Naive B cell (primary cell): ENCODE measurements around the gene CFAP119. TPM values are rescaled to one million over a fixed set of nuclear protein-coding genes. Genes with fewer than 3 reads are reported as not detected.
A peak's percentile ranks its signal among the peaks of the same experiment; 100 is the strongest.

Experiments used
- ATAC-seq, 2 donors: fragments of 150-1000 bp; cut with Tn5 transposase; 2 replicates each; pipeline ENCODE4 v1.10.0; 2021; ENCODE audit warnings: low read depth in 2 of 2, mild to moderate bottlenecking in 2 of 2, moderate library complexity in 2 of 2
- DNase-seq: peaks from one replicate; pipeline ENCODE4 v3.0.0; 2022
- H3K27ac Mint-ChIP-seq, 6 donors: one replicate each; pipeline ENCODE4 v1.8.0; 2020 to 2022; ENCODE audit warnings: mild to moderate bottlenecking in 6 of 6, mixed read lengths in 6 of 6, moderate library complexity in 5 of 6, inconsistent platforms in 2 of 6
- H3K27me3 Mint-ChIP-seq, 3 donors: one replicate each; pipeline ENCODE4 v1.8.0; 2021 to 2022; ENCODE audit warnings: mixed read lengths in 3 of 3, mild to moderate bottlenecking in 1 of 3
- H3K36me3 Mint-ChIP-seq, 2 donors: one replicate each; pipeline ENCODE4 v1.8.0; 2020 to 2022; ENCODE audit warnings: mixed read lengths in 2 of 2, inconsistent platforms in 1 of 2, mild to moderate bottlenecking in 1 of 2
- H3K4me1 Mint-ChIP-seq, 3 donors: one replicate each; pipeline ENCODE4 v1.8.0; 2020 to 2022; ENCODE audit warnings: mixed read lengths in 3 of 3, inconsistent platforms in 1 of 3, mild to moderate bottlenecking in 1 of 3, moderate library complexity in 1 of 3
- H3K4me3 Mint-ChIP-seq, 8 donors: one replicate each; pipeline ENCODE4 v1.8.0; 2020 to 2022; ENCODE audit warnings: mild to moderate bottlenecking in 8 of 8, mixed read lengths in 8 of 8, moderate library complexity in 8 of 8, inconsistent platforms in 2 of 8
- H3K9me3 Mint-ChIP-seq, 7 donors: one replicate each; pipeline ENCODE4 v1.8.0; 2020 to 2022; ENCODE audit warnings: mixed read lengths in 7 of 7, mild to moderate bottlenecking in 5 of 7, inconsistent platforms in 2 of 7, moderate library complexity in 1 of 7
- polyA plus RNA-seq, 6 donors: library from polyadenylated mRNA; unstranded; fragments of 300-500 nt; fragmentation: Illumina TruSeq; gene quantifications; one replicate each; pipeline ENCODE4 v1.2.3, GENCODE V29; 2021; ENCODE audit warnings: low read depth in 6 of 6

CFAP119 gene
- polyA plus RNA-seq, 6 donors from 2014 or later: 0.16 to 0.88 (median 0.62) TPM

DNA sequence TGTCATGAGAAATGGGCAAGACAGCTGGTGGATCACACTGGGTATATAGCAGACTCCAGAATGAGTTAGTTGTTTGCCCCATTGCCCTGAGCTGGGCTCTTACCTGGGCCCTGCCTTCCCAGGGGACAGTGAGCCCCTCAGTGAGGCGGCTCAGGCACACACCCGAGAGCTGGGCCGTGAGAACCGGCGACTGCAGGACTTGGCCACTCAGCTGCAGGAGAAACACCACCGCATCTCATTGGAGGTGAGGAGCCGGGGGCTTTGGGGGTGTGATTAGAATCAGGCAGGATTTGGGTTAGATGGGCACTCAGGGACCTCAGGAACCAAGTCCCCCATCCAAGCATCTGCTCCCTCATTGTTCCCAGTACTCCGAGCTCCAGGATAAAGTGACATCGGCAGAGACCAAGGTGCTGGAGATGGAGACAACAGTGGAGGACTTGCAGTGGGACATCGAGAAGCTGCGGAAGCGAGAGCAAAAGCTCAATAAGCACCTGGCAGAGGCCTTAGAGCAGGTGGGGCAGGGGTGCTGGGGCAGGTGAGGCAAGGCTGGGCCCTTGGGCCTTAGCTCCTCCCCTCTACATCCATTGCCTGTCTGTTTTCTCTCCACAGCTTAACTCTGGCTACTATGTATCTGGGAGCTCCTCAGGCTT lies 3.1 kb upstream of the CFAP119 start:
- Mint-ChIP-seq H3K4me3 (peak overlapping the region in 3 of 8 donors; percentile 30 to 77 (median 44)), H3K27me3 (no peaks in the 10 kb centered on the region), H3K27ac (peak overlapping the region in 1 of 6 donors; percentile 72), H3K9me3 (no peaks in the 10 kb centered on the region), H3K4me1 (peaks cover 26 to 32% (median 28%) of the 10 kb centered on the region in 3 donors), H3K36me3 (peaks cover 17% of the 10 kb centered on the region in 2 donors)
- no peak for DNase-seq
- no peak for ATAC-seq

DNA sequence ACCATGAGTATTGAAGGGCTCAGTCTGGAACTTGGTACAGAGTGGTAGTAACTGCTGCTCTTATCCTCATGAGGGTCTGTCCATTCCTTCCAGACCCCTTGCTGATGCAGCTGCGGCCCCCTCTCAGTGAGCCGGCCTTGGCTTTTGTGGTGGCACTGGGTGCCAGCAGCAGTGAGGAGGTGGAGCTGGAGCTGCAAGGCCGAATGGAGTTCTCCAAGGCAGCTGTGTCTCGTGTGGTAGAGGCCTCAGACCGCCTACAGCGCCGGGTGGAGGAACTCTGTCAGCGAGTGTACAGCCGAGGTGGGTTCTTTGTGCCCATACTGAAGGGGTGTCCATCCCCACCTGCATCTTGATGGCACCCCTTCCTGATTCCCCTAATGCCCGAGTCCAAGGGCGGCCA lies 2.2 kb upstream of the CFAP119 start:
- no peak for ATAC-seq
- peaks cover 29 to 34% (median 33%) of the 10 kb centered on the region in 3 donors for H3K4me1 Mint-ChIP-seq
- H3K36me3 Mint-ChIP-seq: peaks cover 16 to 17% of the 10 kb centered on the region in 2 donors
- H3K27me3 Mint-ChIP-seq: no peaks in the 10 kb centered on the region
- H3K27ac Mint-ChIP-seq: no peak overlapping the region
- no peak for DNase-seq
- no peaks in the 10 kb centered on the region for H3K9me3 Mint-ChIP-seq
- H3K4me3 Mint-ChIP-seq: peak overlapping the region in 6 of 8 donors; percentile 44 to 98 (median 95)

DNA sequence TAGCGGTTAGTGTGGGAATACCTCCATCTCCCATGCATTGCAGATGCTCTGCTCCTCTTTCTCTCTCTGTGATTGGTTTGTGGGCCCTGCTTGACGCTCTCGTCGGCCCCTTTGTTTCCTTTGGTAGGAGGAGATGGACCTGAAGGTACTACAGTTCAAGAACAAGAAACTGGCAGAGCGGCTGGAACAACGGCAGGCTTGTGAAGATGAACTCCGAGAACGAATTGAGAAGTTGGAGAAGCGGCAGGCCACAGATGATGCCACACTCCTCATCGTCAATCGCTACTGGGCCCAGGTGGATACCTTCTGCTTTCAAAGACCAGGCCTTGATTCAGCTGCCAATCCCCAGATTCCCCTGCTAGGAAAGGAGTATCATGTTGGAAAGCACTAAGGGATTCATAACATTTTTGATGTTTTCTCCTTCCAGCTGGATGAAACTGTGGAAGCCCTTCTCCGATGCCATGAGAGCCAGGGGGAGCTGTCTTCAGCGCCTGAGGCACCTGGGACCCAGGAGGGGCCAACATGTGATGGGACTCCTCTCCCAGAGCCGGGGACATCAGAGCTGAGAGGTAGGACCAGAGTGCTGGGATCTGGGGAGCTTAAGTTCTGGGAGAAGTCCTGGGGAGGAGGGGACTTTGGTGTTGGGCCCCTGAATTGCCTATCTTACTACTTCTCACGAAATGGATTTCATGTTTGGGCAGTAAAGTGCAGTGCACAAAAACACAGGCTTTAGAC lies 1.3 kb upstream of the CFAP119 start:
- Mint-ChIP-seq H3K27ac (peak overlapping the region in 4 of 6 donors; percentile 91 to 98 (median 96)), H3K27me3 (no peaks in the 10 kb centered on the region), H3K9me3 (no peaks in the 10 kb centered on the region), H3K36me3 (peaks cover 8 to 9% of the 10 kb centered on the region in 2 donors), H3K4me1 (peaks cover 29 to 41% (median 38%) of the 10 kb centered on the region in 3 donors), H3K4me3 (peak overlapping the region; percentile 93 to 98 (median 98))
- DNase-seq: no peak
- ATAC-seq: no peak

DNA sequence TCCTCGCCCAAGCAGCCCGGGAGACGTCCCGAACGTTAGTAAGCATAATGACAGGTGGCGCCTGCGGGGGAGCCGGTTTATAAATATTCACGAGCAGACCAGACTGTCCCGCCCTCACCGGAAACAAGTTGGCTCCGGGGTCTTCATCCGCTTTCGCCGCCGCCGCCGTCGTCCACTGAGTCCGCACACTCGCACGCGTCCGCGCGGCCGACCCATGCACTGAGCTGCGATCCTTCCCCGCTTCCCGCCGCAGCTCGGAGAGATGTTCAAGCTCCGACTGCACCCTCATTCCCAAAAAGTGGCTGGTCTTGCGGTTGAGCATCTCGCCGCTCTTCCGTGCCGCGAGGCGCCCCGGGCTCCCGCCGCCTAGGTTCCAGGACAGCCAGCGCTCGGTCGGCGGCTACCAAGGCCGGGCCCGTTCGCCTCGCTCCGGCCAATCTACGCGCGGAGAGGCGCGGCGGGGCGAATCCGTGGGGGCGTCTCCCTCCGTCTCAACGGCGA lies 385 bp downstream of the CFAP119 start:
- Mint-ChIP-seq H3K27ac (peak overlapping the region; percentile 90 to 99 (median 96)), H3K27me3 (no peaks in the 10 kb centered on the region), H3K36me3 (peaks cover 0 to 4% of the 10 kb centered on the region in 2 donors), H3K4me3 (peak overlapping the region; percentile 93 to 98 (median 98)), H3K4me1 (peaks cover 29 to 41% (median 38%) of the 10 kb centered on the region in 3 donors), H3K9me3 (no peaks in the 10 kb centered on the region)
- DNase-seq: peak; percentile 63
- ATAC-seq: peak; percentile 46 to 57

DNA sequence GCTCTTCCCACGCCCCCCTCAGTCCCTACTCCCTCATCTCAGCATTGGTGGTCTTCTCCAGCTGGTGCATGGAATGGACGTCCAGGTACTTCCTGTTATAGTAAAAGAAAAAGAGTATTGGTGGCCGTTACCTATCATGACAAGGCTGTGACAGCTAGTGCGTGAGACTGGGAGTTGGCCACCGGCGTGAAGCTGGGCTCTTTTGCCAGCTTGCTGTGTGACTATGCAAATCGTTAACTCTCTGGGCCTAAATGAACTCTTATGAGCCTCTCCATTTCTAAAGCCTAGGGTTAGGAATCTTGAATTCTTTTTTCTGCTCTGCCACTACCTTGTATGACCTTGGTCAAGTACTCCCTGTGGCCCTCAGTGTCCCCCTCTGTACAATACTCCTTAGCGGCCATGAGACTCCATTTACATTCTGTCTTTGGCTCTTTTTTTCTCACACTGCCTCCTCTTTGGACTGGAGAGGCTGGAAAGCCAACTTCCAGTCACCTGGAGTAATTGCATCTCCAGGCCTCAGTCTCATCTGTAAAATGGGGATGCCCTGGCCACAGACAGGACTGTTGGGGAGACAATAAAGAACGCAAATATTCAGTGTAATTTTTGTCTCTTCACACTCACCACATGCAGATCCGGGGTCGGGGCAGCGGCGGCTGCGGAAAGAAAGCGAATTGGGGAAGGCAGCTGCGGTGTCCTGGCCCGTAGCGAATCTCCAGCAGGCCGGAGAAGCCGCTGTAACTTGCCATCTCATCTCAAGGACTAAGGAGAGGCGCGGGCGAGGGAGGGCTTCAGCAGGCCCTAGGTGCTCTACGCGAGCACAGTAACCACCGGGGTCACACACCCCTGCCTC lies 1.1 kb downstream of the CFAP119 start:
- DNase-seq (no peak), ATAC-seq (no peak)
- peak overlapping the region; percentile 93 to 98 (median 98) for H3K4me3 Mint-ChIP-seq
- H3K27me3 Mint-ChIP-seq: no peaks in the 10 kb centered on the region
- peak overlapping the region; percentile 60 to 99 (median 94) for H3K27ac Mint-ChIP-seq
- peaks cover 29 to 41% (median 38%) of the 10 kb centered on the region in 3 donors for H3K4me1 Mint-ChIP-seq
- H3K9me3 Mint-ChIP-seq: no peaks in the 10 kb centered on the region
- H3K36me3 Mint-ChIP-seq: peaks cover 0 to 4% of the 10 kb centered on the region in 2 donors

DNA sequence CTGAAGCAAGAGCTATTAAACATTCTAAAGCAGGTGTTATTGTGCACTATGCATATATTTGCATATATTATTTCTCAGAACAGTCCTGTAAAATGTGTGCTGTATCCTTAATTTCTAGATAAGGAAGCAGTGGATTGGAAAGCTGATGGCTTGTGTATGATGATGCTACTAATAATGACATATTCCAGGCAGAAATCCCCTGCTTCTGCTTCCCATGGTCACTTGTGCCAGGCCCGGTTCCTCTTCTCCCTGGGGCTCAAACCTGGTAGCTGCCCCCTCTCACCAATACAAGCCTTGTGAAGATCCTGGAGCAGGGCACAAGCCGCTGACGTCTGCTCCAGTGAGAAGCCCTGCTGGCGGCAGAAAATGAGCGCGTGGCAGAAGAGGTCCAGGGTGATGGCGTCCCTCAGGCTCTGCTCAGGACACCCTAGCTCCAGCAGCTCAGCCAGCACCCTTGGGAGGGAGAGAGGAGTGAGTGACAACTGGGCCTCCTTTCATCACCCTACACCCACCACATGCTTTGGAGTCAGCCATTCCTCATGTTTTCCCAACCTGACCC lies 1.8 kb downstream of the CFAP119 start:
- Mint-ChIP-seq H3K4me3 (peak overlapping the region in 5 of 8 donors; percentile 6 to 98 (median 93)), H3K4me1 (peaks cover 26 to 41% (median 38%) of the 10 kb centered on the region in 3 donors), H3K27ac (peak overlapping the region in 1 of 6 donors; percentile 90), H3K27me3 (no peaks in the 10 kb centered on the region), H3K9me3 (no peaks in the 10 kb centered on the region), H3K36me3 (no peaks in the 10 kb centered on the region)
- DNase-seq (no peak), ATAC-seq (no peak)

DNA sequence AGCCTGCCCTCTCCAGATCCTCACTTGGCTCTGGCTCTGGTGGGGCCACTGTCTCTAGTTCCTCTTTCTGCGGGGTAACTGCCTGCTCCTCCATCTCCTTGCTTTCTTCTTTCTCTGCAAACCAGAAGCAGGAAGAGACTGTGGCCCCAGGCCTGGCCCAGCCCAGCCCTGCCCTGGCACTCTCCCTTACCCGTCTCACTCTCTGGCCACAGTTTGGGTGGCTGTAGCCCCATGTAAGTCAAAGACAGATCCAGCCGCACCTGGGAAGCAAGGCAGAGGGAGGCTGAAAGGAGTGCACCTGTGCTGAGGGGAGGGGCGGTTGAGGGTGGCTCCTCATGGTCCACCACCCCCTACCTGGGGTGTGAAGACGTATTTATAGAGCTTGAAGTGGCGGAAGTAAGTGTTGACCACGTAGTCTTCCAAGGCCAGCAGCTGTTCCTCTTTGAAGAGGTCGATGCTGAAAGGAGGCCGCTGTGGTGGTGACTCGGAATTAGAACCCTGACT lies 2.8 kb downstream of the CFAP119 start:
- Mint-ChIP-seq H3K36me3 (no peaks in the 10 kb centered on the region), H3K4me3 (peak overlapping the region in 4 of 8 donors; percentile 12 to 98 (median 60)), H3K9me3 (no peaks in the 10 kb centered on the region), H3K27ac (peak overlapping the region in 3 of 6 donors; percentile 17 to 85 (median 76)), H3K4me1 (peaks cover 26 to 41% (median 38%) of the 10 kb centered on the region in 3 donors), H3K27me3 (no peaks in the 10 kb centered on the region)
- ATAC-seq (no peak), DNase-seq (no peak)

DNA sequence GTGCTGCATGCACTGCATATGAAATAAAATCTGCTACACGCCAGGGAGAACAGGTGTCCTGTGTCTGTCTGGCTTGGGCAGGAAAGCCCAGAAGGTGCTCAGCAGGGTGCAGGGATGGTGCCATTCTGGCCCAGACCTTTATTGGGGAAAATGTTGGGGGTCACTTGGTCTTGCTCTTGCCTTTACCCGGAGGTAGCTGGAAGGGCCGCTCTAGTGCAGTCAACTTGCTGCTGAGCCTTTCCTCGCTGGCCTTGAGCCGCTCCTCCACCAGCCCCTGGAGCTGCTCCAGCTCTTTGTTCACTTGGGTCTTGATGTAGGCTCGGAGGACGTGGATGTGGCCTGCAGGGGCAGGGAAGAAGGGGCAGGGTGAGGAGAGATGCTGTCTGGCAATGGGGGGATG lies 4.5 kb downstream of the CFAP119 start:
- no peaks in the 10 kb centered on the region for H3K36me3 Mint-ChIP-seq
- H3K27ac Mint-ChIP-seq: peak overlapping the region in 2 of 6 donors; percentile 59 to 76
- ATAC-seq (no peak), DNase-seq (no peak)
- H3K4me3 Mint-ChIP-seq: peak overlapping the region in 1 of 8 donors; percentile 35
- no peaks in the 10 kb centered on the region for H3K27me3 Mint-ChIP-seq
- peaks cover 16 to 27% (median 23%) of the 10 kb centered on the region in 3 donors for H3K4me1 Mint-ChIP-seq
- H3K9me3 Mint-ChIP-seq: no peaks in the 10 kb centered on the region

DNA sequence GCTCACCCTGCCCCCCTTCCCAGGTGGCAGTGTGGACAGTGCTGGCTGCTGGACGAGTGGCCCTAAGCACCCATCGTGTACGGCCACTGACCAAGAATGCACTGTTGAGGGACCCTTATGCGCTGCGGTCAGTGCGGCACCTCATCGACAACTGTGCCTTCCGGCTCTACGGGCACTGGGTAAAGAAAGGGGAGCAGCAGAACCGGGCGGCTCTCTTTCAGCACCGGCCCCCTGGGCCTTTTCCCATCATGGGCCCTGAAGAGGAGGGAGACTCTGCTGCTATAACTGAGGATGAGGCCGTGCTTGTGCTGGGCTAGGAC lies 5.1 kb downstream of the CFAP119 start:
- peaks cover 0 to under 1% of the 10 kb centered on the region in 2 donors for H3K36me3 Mint-ChIP-seq

DNA sequence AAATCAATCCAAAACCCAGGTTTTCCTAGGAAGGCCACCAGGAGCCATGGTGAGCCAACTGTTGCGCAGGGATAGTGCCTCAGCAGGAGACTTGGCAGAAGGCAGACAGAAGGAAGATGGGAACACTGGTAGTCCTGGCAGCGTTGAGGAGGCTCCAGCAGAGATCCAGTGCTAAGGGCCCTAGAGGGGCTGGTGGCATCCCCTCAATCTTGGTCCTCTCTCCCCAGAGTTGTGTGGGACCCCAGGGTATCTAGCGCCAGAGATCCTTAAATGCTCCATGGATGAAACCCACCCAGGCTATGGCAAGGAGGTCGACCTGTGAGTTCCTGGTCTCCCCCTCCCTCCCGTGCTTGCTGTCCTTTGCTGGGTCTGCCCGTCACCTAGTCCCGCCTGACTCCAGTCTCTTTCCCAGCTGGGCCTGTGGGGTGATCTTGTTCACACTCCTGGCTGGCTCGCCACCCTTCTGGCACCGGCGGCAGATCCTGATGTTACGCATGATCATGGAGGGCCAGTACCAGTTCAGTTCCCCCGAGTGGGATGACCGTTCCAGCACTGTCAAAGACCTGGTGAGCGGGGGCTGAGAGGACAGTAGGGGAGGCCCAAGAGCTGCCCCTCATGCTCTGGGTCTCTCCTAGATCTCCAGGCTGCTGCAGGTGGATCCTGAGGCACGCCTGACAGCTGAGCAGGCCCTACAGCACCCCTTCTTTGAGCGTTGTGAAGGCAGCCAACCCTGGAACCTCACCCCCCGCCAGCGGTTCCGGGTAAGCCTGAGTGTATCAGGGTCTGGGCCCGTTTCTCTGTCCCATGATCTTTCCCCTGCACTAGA lies 5.7 kb downstream of the CFAP119 start:
- Mint-ChIP-seq H3K36me3 (peaks cover 5 to 6% of the 10 kb centered on the region in 2 donors), H3K9me3 (no peaks in the 10 kb centered on the region), H3K27ac (peak overlapping the region in 1 of 6 donors; percentile 42), H3K27me3 (no peaks in the 10 kb centered on the region), H3K4me1 (peaks cover 19 to 29% (median 24%) of the 10 kb centered on the region in 3 donors), H3K4me3 (peak overlapping the region in 1 of 8 donors; percentile 21)
- no peak for DNase-seq
- no peak for ATAC-seq

More for the DNA sequence above, 5.1 kb downstream of the CFAP119 start:
- no peaks in the 10 kb centered on the region for H3K27me3 Mint-ChIP-seq
- H3K4me3 Mint-ChIP-seq: no peak overlapping the region
- no peaks in the 10 kb centered on the region for H3K9me3 Mint-ChIP-seq
- DNase-seq (no peak), ATAC-seq (no peak)
- no peak overlapping the region for H3K27ac Mint-ChIP-seq
- peaks cover 16 to 27% (median 23%) of the 10 kb centered on the region in 3 donors for H3K4me1 Mint-ChIP-seq

DNA sequence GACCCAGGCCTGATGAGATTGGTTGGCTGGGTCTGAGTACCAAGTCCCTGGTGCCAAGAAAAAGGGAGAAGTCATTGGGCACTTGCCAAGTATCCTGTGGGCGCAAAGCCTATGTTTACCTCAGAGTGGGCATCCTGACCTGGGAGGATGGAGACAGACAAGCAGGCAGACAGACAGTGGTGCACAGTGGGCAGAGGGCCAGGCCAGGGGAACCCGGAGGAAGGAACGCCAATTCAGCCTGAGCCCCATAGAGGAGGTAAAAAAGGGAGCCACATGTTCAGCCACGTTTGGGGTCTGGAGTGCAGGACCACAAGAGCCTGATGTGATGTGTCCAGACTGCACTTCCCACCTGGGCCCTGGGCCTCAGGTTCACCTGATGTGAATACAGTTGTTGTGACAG lies 8.3 kb downstream of the CFAP119 start:
- Mint-ChIP-seq H3K36me3 (peaks cover 5 to 8% of the 10 kb centered on the region in 2 donors), H3K27ac (peak overlapping the region in 1 of 6 donors; percentile 14), H3K27me3 (no peaks in the 10 kb centered on the region), H3K9me3 (no peaks in the 10 kb centered on the region), H3K4me3 (no peak overlapping the region), H3K4me1 (peaks cover 12 to 28% (median 18%) of the 10 kb centered on the region in 3 donors)
- DNase-seq: no peak
- ATAC-seq: no peak

DNA sequence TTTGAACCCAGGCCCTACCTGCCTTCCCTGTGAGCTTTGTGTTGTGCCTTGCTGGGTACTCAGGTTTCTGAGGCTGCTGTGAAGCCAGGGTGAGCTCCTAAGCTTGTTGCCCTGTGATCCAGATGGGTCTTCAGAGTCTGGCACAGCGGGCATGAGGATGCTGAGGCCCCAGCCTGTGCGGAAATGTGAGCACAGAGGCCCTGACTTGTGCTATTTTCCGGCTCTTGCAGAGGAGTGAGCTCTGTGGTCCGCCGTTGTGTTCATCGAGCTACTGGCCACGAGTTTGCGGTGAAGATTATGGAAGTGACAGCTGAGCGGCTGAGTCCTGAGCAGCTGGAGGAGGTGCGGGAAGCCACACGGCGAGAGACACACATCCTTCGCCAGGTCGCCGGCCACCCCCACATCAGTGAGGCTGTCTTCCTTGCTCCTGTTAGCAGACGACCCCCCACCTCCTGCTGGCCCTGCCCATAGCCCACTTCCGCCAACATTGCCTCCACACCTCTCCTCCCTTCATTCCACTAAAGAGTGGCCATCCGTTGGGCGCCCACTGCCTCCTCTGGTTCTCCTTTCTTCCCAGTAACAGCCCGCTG lies 10.9 kb downstream of the CFAP119 start:
- Mint-ChIP-seq H3K36me3 (peaks cover 5 to 8% of the 10 kb centered on the region in 2 donors), H3K4me3 (peak overlapping the region in 4 of 8 donors; percentile 20 to 92 (median 36)), H3K4me1 (peaks cover 23 to 32% (median 29%) of the 10 kb centered on the region in 3 donors), H3K9me3 (no peaks in the 10 kb centered on the region), H3K27me3 (no peaks in the 10 kb centered on the region), H3K27ac (no peak overlapping the region)
- ATAC-seq (no peak), DNase-seq (no peak)
